Stimulated activated CD4-positive, alpha-beta T cell treated with anti-CD3 and anti-CD28 coated beads, Interleukin-15, amount 100 ng/mL, for 1 hour (primary cell): Measurements from ENCODE around the gene TBPL2.

Experiments
- DNase-seq, 2 donors: peaks; one replicate each; pipeline ENCODE4 v3.0.0-alpha.2; 2020; ENCODE audit warnings: low read depth in 1 of 2, low spot score in 1 of 2

Gene TBPL2

DNA sequence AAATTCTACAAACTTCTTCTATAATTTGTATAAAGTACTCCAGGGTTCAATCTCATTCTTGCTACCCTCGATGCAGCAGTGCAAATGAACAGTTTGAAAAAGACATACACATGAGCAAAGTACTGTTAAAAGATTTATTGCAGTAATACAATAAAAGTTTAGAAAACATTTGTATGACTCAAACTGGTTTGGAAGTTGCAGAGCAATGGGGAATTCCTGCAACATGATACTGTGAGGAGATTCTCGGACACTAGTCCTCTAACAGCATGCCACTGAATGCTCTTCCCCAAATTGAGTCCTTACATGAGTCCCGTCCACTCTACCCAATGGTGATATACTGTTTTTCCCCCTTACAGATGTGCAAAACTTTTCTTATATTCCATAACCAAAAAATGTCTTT lies 74.1 kb downstream of the TBPL2 start:
- no peak for DNase-seq
